DMS79 (cell line): ENCODE measurements around the gene SAT1.
A peak's percentile ranks its signal among the peaks of the same experiment; 100 is the strongest.
"Not testable (repeated sequence)": the region's sequence is repeated elsewhere in the genome, so short reads cannot be mapped to it uniquely, and the experiment has no call there.

Source experiments
- DNase-seq: peaks from one replicate; lab custom pipeline; 2025; lab: John Stamatoyannopoulos, UW

The SAT1 gene

DNA sequence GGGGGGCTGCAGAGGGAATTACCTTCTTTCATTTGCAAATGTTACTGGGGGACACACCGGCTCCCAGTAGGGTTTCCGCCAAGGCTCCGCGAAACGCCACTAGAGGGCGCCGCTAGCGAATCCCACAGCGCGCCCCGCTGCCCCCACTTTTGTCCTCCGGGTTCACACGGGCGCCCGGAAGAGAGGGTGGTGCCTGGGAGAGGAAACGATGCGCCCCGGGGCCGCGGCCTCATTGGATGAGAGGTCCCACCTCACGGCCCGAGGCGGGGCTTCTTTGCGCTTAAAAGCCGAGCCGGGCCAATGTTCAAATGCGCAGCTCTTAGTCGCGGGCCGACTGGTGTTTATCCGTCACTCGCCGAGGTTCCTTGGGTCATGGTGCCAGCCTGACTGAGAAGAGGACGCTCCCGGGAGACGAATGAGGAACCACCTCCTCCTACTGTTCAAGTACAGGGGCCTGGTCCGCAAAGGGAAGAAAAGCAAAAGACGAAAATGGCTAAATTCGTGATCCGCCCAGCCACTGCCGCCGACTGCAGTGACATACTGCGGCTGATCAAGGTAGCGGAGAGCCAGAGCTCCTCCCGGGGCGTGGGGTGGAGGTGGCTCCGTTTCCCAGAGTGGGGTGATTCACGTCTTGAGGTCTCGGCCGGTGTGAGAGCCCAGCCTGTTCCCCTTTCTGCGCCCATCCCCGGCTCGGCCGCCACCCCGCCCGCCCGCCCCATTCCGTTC is at the start of gene SAT1:
Gene SAT1 (plus strand): TSS at position 311 of the 726 bp plus-strand sequence. CDS start 179 bp downstream, at position 490.
- DNase-seq = peak; percentile 55

DNA sequence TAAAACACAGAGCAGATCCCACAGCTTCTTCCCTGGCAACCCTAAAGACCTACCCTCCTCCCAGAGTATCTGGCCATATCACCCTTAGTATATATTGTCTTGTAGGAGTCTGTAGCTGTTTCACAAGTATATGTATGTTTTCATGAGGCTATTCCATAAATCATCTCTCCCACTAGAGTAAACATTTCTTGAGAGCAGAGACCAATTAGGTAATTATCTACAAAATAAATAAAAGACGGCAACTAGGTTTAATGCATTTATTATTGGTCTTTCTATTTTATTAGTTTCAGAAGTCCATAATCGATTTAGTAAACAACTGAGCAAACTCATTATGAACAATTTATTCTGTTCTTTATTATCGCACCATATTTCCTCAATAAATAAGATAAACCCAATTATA is 46.9 kb upstream of the SAT1 start:
- no peak for DNase-seq

DNA sequence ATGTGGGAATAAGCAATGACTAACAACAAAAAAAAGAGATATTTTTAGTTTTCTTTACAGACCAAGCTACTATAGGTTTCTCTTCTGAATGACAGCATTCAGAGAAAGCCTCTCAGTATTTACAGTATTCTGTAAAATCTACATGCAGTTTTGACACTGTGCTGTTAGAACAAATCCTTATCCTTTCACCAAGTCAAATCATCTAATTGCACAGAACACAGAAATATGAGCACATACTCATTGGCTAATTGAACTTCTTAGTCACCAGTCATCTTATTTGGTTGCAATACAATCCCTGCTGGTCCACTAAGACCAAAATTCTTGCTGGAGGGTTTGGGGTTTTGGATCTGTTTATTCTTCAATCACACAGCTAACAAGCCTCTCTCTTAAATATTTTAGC is 45.6 kb upstream of the SAT1 start:
- no peak for DNase-seq

DNA sequence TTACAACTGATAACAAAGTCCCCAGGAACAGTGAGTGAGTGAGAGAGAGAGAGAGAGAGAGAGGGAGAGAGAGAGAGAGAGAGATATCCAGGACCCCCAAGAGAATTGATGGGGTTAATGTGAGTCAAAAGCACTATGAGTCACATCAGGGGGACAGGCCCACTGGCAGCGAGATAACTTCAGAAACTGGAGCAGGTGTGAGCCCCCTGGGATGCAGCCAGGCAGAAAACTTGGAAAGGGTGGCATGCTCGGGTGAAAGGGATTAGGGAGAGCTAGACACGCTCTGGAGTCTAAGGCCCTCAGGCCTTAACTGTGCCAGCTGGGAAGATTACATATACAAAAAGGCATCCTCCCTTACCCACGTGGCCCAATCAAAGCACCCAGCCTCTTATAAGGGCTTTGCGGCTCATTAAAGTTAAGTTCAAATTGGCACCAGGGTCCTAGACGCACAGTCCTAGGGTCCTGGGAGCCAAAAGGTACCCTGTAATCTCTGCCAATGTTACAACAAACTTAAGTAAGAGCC is 40.7 kb upstream of the SAT1 start:
- DNase-seq = peak; percentile 47

DNA sequence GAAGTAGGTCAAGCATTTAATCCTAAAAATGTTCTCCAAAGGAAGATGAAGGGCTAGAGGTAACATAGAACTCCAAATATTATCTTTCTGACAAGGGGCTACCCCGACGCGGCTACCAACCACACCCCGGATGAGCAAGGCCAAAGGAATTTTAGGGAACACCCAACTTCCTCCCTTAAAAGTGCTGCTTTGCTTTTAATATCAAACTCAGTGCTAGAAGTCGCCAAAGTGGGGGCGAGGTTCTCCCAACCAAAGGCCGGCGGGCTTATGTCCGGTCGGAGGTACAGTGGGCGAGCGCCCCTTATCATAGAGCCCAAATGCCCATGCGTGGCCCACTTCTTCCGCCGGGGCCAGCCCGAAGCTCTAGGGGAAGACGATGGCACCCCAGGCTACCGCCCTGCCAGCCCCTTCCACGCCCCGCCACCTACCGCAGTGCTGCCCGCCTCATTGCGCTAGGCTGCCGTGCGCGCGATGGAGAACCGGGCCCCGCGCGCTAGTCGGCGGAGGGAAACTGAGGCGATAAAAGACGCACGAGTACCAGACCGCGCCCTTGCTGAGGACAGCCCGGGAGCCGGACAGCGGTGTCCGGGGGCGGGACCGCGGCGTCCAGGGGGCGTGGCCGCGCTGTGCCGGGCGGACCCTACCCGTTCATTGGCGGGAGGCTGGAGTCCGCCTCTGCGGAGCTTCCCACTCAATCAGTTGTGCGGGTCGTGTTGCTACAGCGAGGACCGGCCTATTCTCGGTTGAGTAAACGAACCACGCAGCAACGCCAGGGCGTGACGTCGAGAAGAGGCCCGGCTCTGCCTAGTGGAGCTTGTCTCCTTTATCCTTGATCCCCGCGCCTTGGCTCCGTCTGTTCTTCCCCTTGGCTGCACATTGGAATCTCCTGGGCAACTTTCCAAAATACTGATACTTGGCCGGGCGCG is 40.0 kb upstream of the SAT1 start, which contains the start of gene ACOT9:
Gene ACOT9 (minus strand): TSS at position 580 of the 926 bp plus-strand sequence. CDS start 132 bp downstream, at position 448.
- DNase-seq = peak; percentile 70

DNA sequence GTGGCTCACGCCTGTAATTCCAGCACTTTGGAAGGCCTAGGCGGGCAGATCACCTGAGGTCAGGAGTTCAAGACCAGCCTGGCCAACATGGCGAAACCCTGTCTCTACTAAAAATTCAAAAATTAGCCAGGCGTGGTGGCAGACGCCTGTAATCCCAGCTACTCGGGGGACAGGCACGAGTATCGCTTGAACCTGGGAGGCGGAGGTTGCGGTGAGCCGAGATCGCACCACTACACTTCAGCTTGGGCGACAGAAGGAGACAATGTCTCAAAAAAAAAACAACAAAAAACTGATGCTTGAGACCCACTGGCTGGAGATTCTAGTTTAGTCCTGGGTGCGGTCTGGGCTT is 39.4 kb upstream of the SAT1 start:
- DNase-seq = not testable (repeated sequence)

DNA sequence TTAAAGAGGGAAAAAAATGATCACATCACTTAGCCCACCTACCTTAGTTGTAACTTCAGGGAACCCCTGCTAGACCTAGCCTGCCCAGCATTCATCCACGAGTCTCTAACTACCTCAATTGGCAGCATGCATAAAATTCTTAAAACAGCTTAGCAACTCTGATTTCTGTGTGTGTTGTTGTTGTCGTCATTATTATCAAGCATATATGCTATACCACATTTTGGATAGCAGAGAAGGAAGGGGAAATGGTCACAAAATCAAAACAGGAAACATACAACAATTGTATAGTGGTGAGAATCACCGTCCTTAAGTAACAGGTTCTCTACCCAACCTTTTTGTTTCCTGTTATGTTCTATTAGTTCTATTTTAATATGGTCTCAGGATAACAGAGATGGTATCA is 37.2 kb upstream of the SAT1 start:
- no peak for DNase-seq

DNA sequence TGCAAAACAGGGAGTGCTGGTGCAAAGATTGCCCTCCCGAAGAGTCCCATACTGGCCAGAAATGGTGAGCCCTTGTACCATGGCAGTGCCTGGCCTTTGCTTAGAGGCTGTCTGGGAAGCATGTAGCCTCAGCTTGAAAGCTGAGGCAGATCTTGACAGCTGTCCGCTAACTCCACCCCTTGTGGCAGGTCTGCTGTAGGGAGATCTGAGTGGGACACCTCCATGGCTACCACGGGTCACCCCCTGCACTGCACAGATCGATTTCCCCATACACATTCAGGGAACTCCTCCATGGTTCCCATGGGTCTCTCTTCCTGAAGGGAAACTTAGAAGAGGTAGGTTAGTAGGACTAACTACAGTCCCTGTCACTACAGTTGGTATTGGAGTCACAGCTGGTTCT is 33.8 kb upstream of the SAT1 start:
- DNase-seq = no peak

DNA sequence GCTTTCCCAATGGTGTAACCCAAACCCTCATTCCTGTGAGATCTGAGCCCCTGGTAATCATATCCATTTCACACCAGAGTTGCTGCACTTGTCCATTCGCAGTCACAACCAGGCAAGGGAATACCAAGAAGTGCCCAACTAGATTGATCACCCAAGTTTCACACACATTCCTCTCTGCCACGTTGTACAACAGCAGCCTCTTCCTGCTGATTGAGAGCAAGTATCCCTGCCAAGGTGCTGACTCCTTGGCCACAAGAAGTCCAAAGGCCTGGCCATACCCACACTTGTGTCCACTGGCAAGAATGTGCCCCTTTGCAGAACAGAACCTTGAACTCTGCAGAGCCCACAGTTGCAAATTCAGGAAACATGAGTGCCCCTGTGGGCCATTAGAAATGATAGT is 33.4 kb upstream of the SAT1 start:
- no peak for DNase-seq

DNA sequence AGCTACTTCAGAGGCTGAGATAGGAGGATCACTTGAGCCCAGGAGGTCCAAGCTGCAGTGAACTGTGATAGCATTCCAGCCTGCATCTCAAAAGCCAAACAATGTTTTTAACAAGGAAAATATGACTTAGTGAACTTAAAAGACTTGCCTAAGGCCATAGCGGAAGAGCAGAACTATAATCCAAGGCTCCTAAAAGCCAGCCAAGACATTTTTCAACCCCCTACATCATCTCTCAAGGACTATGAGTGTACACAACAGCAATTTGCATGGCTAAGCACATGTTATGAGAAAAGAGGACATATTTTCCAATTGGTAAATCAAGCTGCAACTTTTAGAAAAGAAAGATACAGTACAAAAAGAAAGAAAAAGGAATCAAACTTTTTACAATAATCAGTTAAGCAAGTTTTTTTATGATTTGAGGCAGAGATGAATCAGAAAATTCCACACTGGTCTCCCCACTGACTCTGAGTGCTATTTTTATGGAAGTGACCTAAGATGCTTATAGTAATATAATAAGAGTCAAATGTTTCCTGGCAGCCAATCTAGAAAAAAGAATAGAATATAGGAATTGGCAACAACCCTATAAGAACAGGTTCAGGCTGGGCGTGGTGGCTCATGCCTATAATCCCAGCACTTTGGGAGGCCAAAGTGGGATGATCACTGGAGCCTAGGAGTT is 30.1 kb upstream of the SAT1 start:
- no peak for DNase-seq

DNA sequence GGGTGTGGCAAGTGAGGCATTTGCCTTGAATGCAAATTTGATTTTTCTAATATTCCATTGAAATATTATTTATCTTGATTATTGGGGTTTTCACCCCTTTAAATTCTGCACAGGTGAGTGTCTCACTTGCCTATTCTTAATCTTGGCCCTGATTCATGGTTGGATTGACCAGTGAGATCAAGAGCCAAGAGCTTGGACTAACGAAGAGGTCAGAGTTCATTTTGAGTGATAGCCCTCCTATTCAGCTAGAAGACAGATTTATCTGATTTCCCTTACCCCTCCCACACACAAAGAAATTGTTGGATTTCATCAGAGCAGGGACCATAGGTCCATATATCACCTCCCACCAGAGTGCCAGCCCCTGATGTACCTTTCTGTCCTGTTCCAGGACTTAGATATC is 28.3 kb upstream of the SAT1 start:
- DNase-seq = no peak

DNA sequence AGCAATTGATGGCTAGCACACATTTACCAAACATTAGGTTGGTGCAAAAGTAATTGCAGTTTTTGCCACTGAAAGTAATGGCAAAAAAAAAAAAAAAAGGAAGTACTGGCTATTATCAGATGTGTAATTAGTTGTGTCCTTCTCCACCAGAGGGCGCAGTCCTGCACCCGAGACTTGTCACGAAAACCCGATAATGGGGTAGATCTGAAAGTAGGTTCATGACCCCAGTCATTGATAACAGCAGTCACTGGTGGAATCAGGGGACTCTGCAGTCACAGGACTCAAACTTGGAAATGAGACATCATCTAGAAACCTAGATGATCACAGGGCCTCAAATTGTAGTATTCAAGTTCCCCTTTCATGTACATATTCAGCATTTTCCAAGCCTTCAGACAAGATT is 26.8 kb upstream of the SAT1 start:
- no peak for DNase-seq

DNA sequence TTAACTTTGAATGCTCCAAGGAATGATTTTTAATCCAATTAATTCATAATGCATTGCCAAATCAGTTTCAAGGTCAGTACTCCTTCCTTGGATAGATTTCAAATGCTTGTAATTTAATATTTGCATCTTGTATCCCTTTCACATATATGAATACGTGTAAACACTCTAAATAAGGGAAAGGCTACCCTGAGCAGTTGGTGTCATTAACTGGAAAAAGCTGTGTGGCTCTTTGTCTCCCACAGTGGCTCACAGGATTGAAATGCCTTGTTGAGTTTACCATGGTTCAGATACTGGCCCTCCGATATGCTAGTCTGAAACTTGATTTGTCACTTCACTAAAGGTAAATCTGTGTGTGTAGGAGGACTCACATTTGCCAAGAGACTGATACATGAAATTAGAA is 23.2 kb upstream of the SAT1 start:
- peak; percentile 53 for DNase-seq

DNA sequence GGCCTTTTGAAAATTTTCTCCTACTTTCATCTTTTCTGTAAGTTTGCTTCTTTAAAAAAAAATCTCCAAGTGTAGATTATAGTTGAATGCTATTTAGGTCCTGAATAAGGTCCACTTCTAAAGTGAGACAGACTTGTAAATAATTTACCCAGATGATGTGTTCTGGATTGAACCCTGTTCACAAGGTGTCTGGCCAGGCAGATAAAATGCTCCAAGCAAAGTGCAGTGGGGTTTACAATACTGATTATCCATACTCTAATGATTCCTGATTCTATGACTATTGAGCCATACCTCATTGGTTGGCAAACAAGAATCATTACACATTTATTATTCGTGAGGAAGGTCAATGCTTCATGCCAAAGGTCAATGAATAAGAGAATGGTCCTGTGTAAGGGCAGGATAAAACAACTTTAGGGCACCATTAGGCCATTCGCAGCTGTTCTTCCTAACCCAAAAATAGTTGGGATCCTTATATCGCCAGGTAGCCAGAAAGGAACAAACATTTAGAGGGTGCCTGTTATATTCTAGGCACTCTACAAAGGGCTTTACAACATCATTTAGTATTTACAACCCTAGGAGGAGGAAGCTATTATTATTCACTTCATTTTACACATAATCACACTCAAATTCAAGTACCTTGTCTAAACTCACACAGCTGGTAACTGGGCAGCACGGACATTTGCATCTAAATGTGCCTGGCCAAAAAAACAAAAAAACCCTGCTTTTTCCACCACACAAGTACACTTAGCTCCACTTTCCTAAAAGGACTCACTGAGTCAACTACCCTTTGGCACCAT is 18.6 kb upstream of the SAT1 start:
- DNase-seq = peak; percentile 61

DNA sequence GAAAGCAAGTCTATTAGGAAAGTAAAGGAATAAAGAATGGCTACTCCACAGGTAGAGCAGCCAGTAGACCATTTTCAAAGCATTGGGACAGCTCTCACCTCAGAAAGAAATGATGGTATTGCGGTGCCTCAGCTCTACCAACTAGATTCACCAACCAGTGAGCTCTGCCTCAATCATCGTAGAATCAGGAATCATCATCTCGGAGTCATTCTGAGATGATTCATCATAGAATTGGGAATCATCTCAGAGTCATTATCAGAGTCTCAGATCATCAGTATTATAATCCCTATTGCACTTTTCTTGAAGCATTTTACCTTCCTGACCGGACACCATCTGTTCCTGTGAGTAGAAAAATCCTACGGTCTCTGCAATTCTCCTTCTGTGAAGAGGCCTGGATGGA is 17.5 kb upstream of the SAT1 start:
- no peak for DNase-seq

DNA sequence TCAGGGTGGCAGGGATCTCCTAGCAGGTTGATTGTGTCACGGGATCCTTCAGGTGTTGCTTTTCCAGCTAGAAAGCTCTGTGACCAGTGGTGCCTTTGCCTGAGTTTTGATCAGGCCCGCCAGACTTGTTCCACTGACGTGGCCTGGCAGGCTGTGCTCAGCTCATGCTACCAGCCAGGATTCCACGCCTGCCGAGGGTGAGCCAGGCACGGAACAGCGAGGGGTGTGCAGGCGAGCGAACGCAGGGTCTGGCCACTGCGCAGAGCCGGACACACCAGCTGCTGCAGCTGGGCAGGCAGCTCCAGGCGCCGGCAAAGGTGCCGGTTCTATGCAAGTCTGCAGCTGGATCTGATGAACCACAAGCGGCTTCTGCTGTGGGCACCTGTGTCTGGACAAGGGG is 17.1 kb upstream of the SAT1 start:
- DNase-seq = no peak

DNA sequence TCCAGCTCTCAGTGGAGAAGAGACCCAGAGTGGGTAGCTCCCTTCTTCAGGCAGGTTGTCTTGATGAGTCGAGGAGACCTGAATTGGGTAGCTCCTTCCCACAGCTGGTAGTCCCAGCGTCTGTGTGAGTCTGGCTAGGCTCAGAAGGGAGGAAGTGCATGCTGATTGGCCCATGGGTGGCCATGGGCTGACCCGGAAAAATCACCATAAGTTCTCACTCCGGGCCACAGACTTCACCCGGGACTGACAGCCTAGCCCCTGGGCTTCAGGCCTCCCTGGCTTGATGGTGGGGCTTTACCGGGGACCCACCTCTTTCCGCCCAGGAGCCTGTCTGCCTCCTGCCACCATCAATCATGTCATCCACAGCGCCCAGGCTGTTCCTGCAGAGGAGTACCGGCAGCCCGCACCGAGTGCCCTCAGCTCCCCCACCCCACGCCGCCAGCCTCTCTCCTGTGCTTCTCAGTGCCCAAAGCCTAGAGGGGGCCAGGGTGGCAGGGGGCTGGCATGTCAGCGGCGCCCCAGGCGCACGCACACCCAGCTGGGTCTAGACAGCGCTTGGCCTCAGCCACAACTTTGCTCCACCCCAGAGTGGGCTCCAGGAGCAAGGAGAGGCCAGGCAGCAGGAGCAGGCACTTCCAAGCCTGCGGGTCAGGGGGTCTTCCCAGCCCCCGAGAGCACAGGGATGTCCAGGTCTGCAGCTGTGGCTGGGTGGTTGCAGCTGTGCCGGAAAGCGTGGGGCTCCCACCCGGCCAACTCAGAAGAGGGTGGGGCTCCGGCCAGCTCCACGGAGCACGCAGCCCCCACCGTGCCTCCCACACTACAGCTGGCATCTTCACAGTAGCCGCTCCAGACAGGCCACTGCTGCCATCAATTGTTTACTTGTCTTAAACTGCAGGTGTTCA is 16.1 kb upstream of the SAT1 start:
- DNase-seq = no peak

DNA sequence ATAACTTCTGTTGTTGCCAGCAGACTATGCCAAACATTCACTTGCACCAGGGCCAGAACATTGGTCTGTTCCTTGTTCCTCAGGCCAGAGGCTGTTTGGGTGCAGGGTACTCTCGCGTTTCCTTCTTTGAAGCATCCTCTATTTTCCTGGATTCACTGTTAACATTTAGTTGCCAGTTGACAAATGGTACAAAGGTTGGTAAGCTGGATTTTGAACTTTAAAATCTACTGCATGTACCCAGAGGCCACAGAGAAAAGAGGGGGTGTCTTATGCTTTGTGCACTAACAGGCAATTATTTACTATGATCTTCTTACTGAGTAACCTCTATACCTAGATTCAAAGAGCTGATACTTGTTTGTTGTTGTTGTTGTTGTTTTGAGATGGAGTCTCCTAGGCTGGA is 12.8 kb upstream of the SAT1 start:
- DNase-seq = no peak

DNA sequence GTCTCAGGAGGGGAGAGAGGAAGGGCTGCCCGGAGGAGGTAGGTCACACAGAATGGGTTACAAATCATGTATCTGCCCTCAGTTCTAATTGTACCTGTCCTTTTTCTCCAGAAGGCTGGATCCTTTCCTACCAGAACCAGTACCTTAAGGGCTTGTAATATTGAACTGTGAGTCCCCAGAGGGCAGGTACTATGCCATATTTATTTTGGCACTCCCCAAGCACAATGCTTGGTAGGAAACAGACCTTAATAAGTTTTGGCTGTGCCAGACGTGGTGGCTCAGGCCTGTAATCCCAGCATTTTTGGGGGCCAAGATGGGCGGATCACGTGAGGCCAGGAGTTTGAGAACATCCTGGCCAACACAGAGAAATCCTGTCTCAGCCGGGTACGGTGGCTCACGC is 11.9 kb upstream of the SAT1 start:
- DNase-seq = not testable (repeated sequence)

DNA sequence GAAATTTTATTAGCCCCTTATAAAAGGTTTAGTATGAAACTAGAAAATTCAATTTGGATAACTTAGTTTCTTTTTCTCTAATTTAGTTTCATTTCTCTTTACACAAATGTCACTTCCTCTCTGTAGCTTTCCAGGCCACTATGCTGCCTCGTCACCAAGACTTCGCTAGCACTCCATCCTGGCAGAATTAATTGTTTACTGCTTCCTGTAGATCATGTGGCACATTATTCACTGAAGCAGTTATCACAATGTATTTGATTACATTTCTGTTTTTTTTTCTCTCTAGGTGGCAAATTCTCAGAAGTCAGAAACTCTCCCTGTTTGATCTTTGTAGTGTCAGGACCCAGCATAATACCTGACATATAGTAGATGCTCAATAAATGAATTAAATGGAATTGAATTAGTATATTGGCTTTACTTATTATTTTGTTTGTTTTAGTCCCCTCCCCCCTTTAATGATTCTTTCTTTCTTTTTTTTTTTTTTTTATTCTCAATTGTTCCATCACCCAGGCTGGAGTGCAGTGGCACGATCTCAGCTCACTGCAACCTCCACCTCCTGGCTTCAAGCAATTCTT is 9.3 kb upstream of the SAT1 start:
- DNase-seq = no peak
